SH-SY5Y (cell line): ENCODE data around the gene BAIAP2.

Source experiments
- GATA2 ChIP-seq: IDR thresholded peaks from 2 replicates; pipeline ENCODE4 v1.6.1; 2011; ENCODE audit warnings: mild to moderate bottlenecking, low read depth, low read length
- GATA3 ChIP-seq: IDR thresholded peaks from 2 replicates; pipeline ENCODE4 v1.6.1; 2011; ENCODE audit warnings: low read depth, mild to moderate bottlenecking, low read length, moderate library complexity

DNA sequence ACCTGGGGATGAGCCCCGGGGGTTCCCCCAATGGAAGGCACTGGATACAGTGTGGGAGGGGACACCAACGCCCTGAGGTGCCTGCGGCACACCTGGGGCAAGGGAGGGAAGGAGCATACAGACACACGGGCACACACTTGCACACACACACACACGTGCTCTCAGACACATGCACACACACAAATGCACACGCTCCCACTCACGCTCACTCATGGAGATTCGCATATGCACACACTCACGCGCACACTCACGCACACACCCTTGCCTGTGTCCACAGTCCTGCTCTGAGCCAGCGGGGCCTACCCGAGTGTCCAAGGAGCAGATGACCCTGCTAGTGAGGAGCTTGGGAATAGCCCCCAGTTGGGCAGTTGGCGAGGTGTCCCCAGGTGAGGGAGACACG lies 113.6 kb downstream of the BAIAP2 start:
- no peak for TF ChIP-seq GATA2
- TF ChIP-seq GATA3 = no peak
